HG03175 (cell line): ENCODE data around the gene LCT.
"Not testable (repeated sequence)": the region's sequence is repeated elsewhere in the genome, so short reads cannot be mapped to it uniquely, and the experiment has no call there.

Experiments used
- ATAC-seq: cut with Tn5 transposase; IDR thresholded peaks from one replicate; pipeline ENCODE4 v1.9.1; 2021; ENCODE audit warnings: mild to moderate bottlenecking, moderate library complexity; ENCODE audit not compliant: unreplicated experiment

The LCT gene

DNA sequence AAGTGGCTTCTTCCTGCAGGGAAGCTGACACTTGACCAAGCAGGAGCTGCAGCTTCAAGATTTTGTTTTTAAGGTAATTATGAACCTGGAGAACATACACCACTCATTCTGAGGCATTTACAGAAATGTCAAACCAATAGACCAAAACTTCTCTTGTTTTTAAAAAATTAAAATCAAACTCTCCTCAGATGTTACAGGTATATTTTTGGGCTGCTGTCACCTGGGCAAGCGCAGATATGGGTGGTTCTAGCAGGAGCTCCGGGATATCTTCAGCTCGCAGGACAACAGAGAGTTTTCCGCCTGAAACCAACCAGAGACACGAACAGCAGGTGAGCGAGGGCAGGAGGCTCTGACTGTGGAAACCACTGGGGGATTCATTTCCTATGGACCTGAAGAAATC is 4.1 kb downstream of the LCT start:
- ATAC-seq = no peak

DNA sequence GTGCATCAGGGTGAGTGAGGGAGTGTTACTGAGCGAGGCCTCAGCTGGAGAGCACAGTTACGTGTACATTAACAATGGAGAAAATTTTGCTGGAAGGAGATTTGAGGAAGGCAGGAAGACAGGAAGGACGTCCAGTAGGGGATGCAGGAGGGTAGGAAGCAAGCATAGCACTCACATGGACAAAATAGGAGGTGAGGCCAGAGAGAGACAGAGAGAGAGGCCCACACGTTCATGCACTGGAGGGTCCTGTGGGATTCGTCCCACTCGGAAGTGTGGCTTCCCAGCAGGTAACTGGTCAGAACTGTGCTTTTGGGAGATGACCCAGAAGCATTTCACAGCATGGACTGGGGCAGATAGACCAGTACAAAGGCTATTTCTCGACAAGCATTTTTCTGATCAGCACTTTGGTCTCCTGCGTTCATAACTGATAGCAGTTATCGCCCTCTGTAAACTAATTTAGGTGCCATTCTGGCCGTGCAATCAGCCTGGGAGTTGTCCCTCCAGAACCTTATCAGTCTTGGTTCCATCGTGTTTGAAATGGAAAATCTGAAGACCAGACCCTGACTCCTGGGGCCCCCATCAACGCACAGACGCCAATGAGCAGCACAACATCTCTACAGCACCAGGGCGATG is 5.7 kb downstream of the LCT start:
- ATAC-seq = no peak

DNA sequence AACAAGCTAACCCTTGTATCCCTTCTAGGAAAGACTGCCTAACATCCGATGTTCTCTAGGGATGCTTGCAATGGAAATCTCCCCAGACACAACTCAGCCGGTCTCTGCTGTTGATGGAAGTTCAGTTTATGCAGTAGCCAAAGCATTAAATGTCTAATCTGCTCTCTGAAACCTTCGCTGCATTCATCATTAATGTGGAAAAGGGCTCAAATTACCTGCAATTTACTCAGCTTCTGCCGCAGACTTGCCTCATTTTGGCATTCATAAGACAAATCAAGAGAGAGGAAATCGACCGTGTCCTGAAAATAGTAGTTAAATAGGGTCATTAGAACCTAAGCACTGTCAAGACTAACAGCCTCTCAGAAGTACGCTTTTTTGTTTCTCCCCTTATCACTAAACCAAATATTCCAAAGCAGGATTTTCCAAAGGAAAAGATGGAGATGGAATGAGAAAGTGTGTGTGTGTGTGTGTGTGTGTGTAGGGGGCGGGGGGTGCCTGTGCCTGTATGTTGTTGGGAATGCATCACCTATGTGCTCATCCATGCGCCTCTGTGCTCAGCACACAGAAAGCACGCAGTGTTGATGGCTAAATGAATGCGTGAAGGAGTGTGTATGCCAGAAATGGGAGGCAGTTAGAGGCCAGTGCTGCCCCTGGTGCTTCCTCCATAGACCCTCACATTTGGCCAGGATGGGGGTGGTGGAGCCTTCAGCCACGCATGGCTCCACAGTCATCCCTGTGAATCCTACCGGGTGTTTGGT is 7.4 kb downstream of the LCT start:
- no peak for ATAC-seq

DNA sequence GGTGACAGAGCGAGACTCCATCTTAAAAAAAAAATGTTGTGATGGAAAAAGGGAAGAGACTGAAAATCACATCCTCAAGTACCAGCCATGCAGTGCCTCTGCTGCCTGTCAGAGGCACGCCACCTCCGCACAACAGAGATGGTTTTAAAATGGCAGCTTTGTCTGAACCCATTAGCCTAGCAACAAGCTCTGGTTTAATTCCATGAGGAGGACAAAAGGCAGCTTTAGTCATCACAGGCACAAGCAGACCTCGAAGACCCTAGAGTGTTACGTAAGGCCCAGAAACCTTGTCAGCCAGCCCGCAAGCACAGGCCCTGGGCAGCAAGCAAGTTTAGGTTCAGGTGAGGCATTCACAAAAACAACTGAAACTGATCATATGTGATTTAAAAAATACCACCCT is 10.4 kb downstream of the LCT start:
- ATAC-seq = no peak

DNA sequence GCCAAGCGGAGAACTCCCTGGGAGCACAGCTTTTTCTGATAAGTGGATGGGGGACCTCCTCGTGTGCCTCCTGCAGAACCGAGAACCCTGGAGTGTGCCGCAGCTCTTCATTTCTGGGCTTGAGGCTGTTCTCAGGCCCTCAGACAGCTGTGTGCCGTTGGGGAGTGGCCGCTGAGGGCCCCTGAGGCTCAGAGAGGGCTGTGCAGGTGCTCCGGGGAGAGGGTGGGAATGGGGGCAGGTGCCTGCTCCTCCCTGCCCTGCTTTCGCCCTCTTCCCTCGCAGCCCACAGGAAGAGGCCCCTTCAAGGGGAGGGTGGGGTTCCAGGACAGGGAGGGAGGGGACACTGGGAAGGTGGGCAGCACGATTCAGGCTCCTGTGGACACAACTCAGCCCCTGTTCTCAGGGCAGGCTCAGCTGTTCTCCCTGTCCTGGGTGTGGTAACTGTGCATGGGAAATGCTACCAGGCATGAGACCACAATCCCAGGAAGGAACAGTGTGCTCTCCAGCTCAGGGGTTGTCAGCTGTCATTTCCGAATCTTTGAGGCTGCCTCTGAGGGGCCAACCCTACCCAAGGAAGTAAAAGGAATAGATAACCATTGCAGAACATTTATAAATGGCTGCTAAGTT is 11.3 kb downstream of the LCT start:
- ATAC-seq = no peak

DNA sequence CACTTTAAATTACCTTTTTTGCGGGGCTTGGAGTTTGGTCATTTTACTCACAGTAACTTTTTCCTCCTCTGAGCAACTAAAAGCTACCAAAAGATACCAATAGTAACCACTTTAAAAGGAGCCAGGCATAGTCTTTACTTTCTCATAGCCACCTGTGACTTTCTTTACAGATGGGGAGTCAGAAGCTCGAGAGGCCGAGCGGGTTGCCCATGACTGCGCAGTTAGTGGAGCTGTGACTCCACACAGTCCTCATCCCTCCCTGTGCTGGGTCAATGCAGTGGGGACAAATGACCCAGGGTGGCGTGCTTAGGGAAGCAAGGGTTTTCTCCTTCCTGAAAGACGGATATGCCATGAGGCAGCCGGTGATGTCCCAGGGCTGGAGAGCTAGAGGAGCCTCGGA is 11.9 kb downstream of the LCT start:
- no peak for ATAC-seq

DNA sequence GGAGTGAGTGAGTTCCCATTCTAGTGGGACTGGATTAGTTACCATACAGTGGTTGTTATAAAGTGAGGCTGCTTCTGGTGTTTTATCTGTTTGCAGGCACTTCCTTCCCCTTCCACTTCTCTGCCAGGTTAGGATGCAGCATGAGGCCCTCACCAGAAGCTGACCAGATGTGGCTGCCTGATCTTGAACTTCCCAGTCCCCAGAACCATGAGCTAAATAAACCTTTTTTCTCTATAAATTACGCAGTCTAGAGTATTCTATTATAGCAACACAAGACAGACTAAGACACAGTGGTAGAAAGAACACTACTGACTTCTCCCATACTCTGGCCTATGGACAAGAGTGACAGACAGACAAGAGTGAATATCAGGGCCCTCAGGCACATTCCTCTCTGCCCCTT is 14.1 kb downstream of the LCT start:
- no peak for ATAC-seq

DNA sequence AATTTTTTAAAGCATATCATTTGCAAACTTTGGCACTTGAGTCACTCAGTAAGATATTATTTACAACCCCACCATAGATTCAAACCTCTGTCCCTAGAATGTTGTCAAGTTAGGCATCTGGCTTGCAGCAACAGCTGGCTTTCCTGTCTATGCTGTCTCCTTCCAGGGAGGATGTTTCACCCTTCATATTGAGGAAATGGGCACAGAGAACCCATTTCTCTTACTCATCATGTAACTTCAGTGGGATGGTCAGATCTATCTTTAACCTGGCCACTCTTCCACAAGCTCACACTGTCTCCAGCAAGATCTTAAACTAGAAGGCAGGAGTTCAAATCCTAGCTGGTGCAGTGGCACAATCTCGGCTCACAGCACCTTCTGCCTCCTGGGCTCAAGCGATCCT is 15.8 kb downstream of the LCT start:
- no peak for ATAC-seq

DNA sequence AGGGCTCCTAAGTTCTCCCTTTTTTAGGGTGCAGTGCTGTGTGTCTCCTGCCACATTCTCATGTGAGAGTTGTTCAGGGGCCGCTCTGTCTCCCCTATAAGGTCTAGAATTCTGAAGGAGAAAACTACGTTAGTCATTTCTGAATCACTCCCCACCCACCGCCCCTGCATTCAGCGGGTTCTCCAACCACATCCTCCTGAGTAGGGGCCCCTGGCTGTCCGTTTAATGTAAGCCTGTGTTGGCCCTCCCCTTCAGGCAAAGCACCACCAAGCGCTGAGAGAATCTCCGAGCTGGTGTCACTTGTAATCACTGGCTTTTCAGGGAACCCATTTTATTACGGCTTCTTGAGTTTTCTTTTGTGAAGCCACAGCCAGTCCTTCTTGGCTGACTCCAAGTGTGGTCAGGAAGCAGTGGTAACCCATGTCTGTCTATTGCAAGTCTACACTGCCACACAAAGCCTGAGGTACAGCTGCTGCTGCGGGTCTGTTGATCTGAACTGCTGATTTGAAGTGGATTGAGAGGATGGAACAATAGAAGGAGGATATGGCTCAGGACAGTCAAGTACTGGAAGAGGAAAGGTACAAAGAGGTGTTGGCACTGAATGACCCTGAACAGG is 16.9 kb downstream of the LCT start:
- peak; percentile 84 for ATAC-seq

DNA sequence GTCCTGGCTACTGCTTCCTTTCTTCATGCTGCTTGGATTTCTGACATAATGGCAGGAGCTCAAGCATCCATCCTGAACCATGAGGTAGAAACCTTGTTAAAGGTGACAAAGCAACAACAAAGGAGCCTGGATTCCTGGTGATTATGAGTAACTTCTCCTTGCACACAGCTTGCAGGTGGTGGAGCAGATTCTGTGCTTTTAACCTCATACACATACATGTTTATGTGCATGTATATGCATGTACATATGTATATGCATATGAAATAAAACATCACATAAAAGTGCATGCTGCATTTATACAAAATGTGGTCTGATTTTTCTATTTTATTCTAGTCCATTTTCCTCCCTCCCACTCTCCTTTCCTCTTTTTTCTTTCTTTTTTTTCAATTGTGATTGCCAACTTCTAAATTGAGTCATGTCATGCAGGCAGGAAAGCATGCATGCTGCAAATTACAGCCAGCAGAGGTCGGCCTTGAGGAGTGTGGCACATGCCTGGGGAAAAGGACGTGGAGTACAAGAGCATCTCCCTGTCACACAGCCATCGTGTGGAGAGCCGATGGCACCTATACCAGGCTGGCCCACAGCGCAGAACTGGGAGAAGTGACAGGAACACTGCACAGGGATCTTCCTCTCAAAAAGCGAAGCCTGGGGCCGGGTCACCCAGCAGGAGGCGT is 17.9 kb downstream of the LCT start:
- ATAC-seq = no peak

DNA sequence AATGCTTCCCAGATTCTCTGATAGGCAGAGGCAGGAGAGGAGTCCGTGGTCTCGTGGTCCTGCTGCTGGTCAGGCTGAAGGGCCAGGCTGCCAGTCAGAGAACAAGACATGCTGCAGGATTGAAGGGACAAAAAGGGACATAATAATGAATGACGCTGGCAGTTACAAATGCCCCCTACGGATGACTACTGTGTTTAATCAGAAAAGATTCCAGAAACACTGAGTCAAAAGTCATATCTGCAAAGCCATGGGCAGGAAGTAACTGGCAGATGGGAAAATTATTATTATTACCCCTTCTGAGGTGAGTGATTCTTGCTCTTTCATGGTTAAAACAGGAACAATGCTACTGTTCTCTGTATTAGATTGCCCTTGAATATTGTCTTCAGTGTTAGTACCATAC is 19.0 kb downstream of the LCT start:
- ATAC-seq = no peak

DNA sequence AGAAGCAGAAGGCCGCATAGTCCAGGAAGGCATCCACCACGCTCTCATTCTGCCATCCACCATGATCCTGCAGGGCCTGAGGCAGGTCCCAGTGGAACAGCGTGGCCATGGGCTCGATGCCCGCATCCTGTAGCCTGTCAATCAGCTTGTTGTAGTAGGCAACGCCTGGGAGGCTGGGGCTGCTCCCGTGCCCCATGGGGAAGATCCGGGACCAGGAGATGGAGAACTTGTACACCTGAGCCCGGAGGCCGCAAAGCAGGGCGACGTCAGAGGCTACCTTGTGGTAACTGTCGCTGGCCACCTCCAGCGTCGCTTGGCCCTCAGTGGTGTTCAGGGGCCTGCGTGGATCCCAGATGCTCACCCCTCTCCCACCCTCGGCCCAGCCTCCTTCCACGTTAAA is 19.5 kb downstream of the LCT start:
- ATAC-seq = no peak

DNA sequence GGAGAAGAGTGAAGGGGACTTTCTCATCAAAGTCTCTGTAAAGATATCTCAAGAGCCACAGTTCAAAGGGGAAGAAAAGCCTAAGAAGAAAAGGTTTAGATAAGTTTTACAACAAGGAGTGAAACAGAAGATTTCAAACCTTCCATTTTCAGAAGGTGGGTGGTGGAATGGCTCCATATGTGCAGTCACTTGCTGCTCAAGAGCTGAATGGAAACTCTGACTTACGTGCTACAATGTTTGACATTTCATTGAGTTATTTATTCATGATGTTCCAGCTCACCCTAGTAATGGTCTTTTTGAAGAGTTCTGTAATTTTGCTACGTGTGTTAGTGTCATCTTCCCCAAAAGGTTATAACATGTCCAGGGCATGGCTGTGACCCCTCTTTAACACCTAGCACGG is 21.7 kb downstream of the LCT start:
- no peak for ATAC-seq

DNA sequence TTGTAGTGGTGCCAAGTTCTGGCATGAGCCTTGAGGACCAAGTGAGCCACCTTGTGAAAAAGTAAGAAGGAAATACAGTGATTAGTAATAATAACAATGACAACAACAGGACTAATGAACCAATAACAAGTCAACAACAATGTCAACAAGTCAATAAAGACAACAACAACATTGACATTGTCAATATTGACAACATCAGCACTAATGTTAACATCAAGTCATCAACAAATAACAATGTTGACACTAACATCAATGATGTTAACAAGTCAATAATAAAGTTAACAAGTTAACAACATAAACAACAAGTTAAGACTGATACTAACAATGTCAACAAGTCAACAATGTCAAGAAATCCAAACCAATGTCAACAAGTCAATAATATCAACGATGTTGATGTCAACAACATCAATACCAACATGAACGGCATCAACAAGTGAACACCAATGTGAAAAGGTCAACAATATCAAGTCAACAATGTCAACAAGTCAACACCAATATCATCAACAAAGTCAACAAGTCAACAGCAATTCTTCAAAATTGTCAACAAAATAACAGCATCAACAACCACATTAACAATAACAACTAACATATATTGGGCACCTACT is 24.0 kb downstream of the LCT start:
- no peak for ATAC-seq

DNA sequence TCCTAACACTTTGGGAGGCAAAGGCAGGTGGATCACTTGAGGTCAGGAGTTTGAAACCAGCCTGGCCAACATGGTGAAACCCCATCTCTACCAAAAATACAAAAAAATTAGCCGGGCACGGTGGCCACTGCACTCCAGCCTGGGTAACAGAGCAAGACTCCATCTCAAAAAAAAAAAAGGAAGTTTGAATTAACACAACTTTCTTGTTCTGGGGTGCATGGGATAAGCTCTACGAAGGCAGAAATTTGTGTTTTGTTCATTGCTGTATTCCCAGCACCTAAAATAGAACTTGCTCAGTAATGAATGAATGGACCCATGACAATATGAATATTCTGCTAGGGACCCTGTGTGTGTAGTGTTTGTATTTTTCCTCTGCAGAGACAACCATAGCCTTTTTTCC is 29.1 kb downstream of the LCT start:
- not testable (repeated sequence) for ATAC-seq

DNA sequence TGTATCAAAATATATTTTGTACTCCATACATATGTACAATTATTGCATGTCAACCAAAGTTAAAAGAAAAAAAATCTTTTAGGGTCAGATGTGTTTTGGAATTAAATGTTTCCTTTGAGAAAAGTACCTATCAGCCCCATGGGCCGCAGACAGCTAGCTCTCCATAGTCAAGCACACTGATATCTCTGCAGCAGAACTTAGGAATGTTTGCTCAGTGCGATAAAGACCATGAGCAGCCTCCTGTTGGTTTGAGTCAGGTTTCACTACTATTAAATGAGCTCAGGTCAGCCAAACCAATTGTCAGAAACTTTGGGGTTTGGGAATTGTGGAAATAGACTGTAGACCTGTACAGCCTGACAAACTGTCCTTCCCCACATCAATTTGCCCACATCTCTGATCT is 33.7 kb downstream of the LCT start:
- no peak for ATAC-seq

DNA sequence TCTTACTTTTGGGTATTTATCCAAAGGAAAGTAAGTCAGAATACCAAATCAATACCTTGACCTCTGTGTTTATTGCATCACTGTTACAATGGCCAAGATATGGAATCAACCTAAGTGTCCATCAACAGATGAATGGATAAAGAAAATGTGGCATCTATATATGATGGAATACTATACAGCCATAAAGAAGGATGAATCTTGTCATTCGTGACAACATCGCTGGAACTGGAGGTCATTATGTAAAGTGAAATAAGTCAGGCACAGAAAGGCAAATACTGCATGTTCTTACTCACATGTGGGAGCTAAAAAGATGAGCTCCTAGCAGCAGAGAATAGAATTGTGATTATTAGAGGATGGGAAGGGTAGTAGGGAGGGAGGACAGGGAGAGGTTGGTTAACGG is 34.6 kb downstream of the LCT start:
- no peak for ATAC-seq

DNA sequence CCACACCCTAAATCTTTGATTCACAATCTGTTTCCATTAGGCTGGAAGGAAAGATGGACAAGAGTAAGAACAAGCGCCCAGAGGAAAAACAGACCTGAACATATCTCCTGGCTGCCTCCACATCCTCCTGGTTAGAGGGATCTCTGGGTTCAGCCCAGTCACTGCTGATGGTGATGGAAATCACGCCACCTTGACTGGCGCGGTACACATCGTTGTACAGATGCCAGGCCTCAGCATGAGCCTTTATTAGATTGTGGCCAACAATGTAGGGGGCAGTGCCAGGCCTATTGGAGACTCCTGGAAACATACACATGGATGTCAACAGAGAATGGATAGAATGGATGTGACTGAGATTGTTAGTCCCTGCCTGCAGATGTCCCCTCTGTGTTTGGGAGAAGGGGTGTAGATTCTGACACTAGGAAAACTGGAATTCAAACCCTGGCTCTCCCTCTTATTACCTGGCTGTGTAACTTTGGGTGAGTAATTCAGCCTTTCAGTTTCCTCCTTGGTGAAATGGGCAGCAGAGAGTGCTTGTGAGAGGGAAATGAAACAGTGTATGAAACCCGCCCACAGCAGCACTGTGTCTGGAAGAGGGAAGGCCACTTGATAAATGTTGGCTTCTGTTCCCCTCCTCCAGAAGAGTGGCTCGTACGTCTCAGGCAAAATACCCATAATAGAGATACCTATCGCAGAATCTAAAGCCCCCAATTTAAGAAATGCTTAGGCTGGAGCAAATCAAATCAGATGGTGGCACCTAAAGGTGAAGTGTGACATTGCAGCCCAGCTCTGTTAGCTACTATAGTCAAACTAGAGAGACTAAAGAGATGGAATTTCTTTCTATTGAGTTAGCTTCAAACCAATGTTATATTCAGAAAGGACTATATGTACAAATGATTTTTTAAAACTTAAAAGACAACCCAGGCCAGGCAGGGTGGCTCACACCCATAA is 36.2 kb downstream of the LCT start:
- ATAC-seq = no peak

DNA sequence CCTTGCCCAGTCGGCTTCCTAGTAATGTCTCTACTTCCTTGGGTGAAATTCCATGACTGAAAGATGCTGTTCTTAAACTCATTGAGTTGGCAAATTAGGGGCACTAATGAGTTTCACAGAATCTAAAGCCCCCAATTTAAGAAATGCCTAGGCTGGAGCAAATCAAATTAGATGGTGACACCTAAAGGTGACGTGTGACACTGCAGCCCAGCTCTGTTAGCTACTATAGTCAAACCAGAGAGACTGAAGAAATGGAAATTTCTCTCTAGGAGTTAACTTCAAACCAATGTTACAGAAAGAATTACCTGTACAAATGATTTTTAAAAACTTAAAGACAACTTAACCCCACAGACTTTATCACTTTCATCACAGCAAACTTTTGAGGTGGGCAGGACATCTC is 37.2 kb downstream of the LCT start:
- no peak for ATAC-seq

DNA sequence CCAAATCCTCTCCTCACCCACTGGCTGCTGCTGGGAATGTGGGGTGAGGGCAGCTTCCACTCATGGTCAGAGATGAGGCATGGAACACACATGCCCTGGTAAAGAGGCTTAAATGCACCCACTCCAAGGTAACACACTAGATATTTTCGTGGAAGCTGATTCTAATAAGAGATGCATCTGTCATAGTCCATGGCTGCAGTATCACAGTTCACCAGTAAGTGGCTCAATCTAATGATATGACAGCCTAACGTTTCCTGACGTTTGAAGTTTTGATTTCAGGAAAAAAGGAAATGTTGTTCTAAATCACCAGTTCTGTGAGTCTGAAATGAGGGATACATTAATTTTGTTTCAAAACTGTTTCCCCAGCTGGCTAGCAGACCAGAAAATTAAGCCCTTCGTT is 38.2 kb downstream of the LCT start:
- no peak for ATAC-seq
